Endothelial cell of umbilical vein (primary cell): Measurements from ENCODE around the gene PRKCG. TPM values are rescaled to one million over a fixed set of nuclear protein-coding genes. Genes with fewer than 3 reads are reported as not detected.
"Not testable (repeated sequence)": the region's sequence is repeated elsewhere in the genome, so short reads cannot be mapped to it uniquely, and the experiment has no call there.

Experiments used
- Bru-seq: library from RNA; stranded (reverse); fragments of 400-500 nt; gene quantifications from one replicate; lab custom pipeline; 2021; lab: Mats Ljungman, UMichigan
- BruChase-seq, 2 experiments: library from RNA; stranded (reverse); fragments of 400-500 nt; gene quantifications; one replicate each; lab custom pipeline; 2021; lab: Mats Ljungman, UMichigan
- BruUV-seq: library from RNA; stranded (reverse); fragments of 400-500 nt; replicated peaks from 2 replicates; lab custom pipeline; 2021; lab: Mats Ljungman, UMichigan
- CTCF ChIA-PET: fragments of 300-600, 350-600 bp; sonication (Branson Sonifier 250); formaldehyde crosslinking; loops from one replicate; lab custom pipeline; 2021; ENCODE audit warnings: antibody characterized with exemption, inconsistent platforms; lab: Charles Lee
- POLR2A ChIA-PET: fragments of 300-600, 350-600 bp; sonication (Branson Sonifier 250); formaldehyde crosslinking; loops from one replicate; lab custom pipeline; 2021; ENCODE audit warnings: antibody characterized with exemption, inconsistent platforms; lab: Charles Lee
- DNase-seq: peaks from one replicate; pipeline ENCODE4 v3.0.0-alpha.2; 2011; ENCODE audit warnings: low read depth, low spot score
- FAIRE-seq: peaks from 2 replicates; lab custom pipeline; 2011; peaks lifted over from hg19 to GRCh38; lab: Jason Lieb, UNC
- H2AFZ ChIP-seq: 2 replicates; pipeline ENCODE4 v1.6.0; 2012; ENCODE audit warnings: low read depth, low read length, control low read depth, inconsistent platforms
- H3K27ac ChIP-seq: 2 replicates; pipeline ENCODE4 v1.5.1; 2011; ENCODE audit warnings: low read depth, mild to moderate bottlenecking, control low read depth, low read length, moderate library complexity; ENCODE audit not compliant: insufficient read depth
- H3K27me3 ChIP-seq, 2 experiments: 2 replicates each; pipeline versions ENCODE4 v1.6.0 to v1.6.1; 2011; ENCODE audit warnings: low read length in 2 of 2, mixed read lengths in 1 of 2; ENCODE audit not compliant: control insufficient read depth in 2 of 2, insufficient read depth in 2 of 2
- H3K36me3 ChIP-seq, 2 experiments: 2 replicates in 1 of 2; 3 replicates in 1 of 2; pipeline ENCODE4 v1.5.1; 2011; ENCODE audit warnings: low read length in 2 of 2, mild to moderate bottlenecking in 1 of 2, moderate library complexity in 1 of 2; ENCODE audit not compliant: control insufficient read depth in 2 of 2, insufficient read depth in 2 of 2; ENCODE audit errors: extremely low read depth in 1 of 2
- H3K4me1 ChIP-seq: 3 replicates; pipeline ENCODE4 v1.5.1; 2011; ENCODE audit warnings: mild to moderate bottlenecking, low read length; ENCODE audit not compliant: control insufficient read depth, insufficient read depth; ENCODE audit errors: extremely low read depth
- H3K4me2 ChIP-seq: 2 replicates; pipeline ENCODE4 v1.6.1; 2011; ENCODE audit warnings: low read length, control low read depth, mixed read lengths; ENCODE audit not compliant: insufficient read depth
- H3K4me3 ChIP-seq, 3 experiments: fragments of 200-600 bp in 1 of 3; sonication (generic), shearing (Covaris generic) in 1 of 3; replicated peaks in 1 of 3; 2 replicates each; pipeline ENCODE4 v1.5.1; 2011 to 2016; ENCODE audit warnings: control low read depth in 3 of 3, low read length in 3 of 3, mild to moderate bottlenecking in 2 of 3, inconsistent platforms in 1 of 3, low read depth in 1 of 3, moderate library complexity in 1 of 3; ENCODE audit not compliant: insufficient read depth in 1 of 3
- H3K79me2 ChIP-seq: 2 replicates; pipeline ENCODE4 v1.6.0; 2012; ENCODE audit warnings: low read length, inconsistent platforms; ENCODE audit not compliant: control insufficient read depth, insufficient read depth
- H3K9ac ChIP-seq: replicated peaks from 2 replicates; pipeline ENCODE3; 2011; ENCODE audit warnings: low read length, control low read depth; ENCODE audit not compliant: insufficient read depth; ENCODE audit errors: extremely low read depth
- H3K9me1 ChIP-seq: replicated peaks from 3 replicates; pipeline ENCODE4 v1.6.0; 2011; ENCODE audit warnings: mild to moderate bottlenecking, low read length; ENCODE audit not compliant: control insufficient read depth, insufficient read depth; ENCODE audit errors: extremely low read depth
- H3K9me3 ChIP-seq: replicated peaks from 2 replicates; pipeline ENCODE4 v1.5.1; 2012; ENCODE audit warnings: low read length, inconsistent platforms; ENCODE audit not compliant: control insufficient read depth, insufficient read depth
- H4K20me1 ChIP-seq: replicated peaks from 2 replicates; pipeline ENCODE3; 2011; ENCODE audit warnings: mild to moderate bottlenecking, low read length; ENCODE audit not compliant: control insufficient read depth, insufficient read depth; ENCODE audit errors: extremely low read depth
- CTCF ChIP-seq, 2 donors: IDR thresholded peaks; 1 replicate in 1 of 2; 2 replicates in 1 of 2; pipeline ENCODE4 v1.5.1; 2011; ENCODE audit warnings: low read length in 2 of 2, mild to moderate bottlenecking in 2 of 2, moderate library complexity in 2 of 2, control low read depth in 1 of 2, inconsistent platforms in 1 of 2, low read depth in 1 of 2; ENCODE audit not compliant: insufficient read depth in 1 of 2; ENCODE audit errors: extremely low read depth in 1 of 2
- EZH2 ChIP-seq: IDR thresholded peaks from 2 replicates; pipeline ENCODE4 v1.6.1; 2012; ENCODE audit warnings: borderline replicate concordance, low read depth, mild to moderate bottlenecking, moderate library complexity, low read length, inconsistent platforms; ENCODE audit not compliant: severe bottlenecking
- JUN ChIP-seq: IDR thresholded peaks from 2 replicates; pipeline ENCODE4 v1.6.1; 2011; ENCODE audit warnings: borderline replicate concordance, low read depth; ENCODE audit not compliant: insufficient read length, insufficient read depth
- MYC ChIP-seq: IDR thresholded peaks from one replicate; pipeline ENCODE4 v1.6.1; 2011; ENCODE audit warnings: mild to moderate bottlenecking, low read depth, low read length
- POLR2AphosphoS5 ChIP-seq: IDR thresholded peaks from 2 replicates; pipeline ENCODE4 v1.6.1; 2012; ENCODE audit warnings: low read depth, mild to moderate bottlenecking, control low read depth, low read length, moderate library complexity; ENCODE audit not compliant: insufficient read depth
- dilution Hi-C: fragments of 300-500 bp; cut with MboI; formaldehyde crosslinking; loops from one replicate; pipeline ENCODE4 v1.15.0; 2019; ENCODE audit warnings: low sequenced_read_pairs; ENCODE audit not compliant: extremely low pct_ligation_motif_present
- intact Hi-C: fragments of 100-400 bp; cut with micrococcal nuclease; formaldehyde crosslinking; loops from one replicate; pipeline ENCODE4 v1.10.0; 2022
- long read RNA-seq: library from polyadenylated mRNA; stranded (forward); transcript quantifications from one replicate; pipeline ENCODE4 v2.0.0, GENCODE V29; 2021
- polyA minus RNA-seq, 3 experiments: library from RNA; depleted of rRNA, polyadenylated mRNA; stranded (reverse); fragments of >200 nt; gene quantifications; 1 replicate in 1 of 3; 2 replicates in 2 of 3; pipeline ENCODE4 v1.2.3, GENCODE V29; 2011
- polyA plus RNA-seq, 4 experiments: library from polyadenylated mRNA; depleted of rRNA in 3 of 4; stranded (reverse) in 3 of 4; unstranded in 1 of 4; fragments of >200 nt; gene quantifications; 2 replicates each; pipeline versions ENCODE4 v1.2.1 to v1.2.3, GENCODE V29; 2011 to 2012; ENCODE audit warnings: missing spikeins in 1 of 4
- total RNA-seq: library from RNA; stranded (reverse); gene quantifications from 2 replicates; pipeline ENCODE4 v1.2.3, GENCODE V29; 2021

The PRKCG gene
- total RNA-seq (not detected in 2 replicates), polyA plus RNA-seq (0.07 and 0.08 TPM in 2 replicates), polyA minus RNA-seq (not detected in 2 replicates), Bru-seq, nascent RNA (not detected), BruChase-seq, experiment 1, labeled RNA remaining after a 6-hour chase (percentile 20 among the genes with signal in this experiment), BruChase-seq, experiment 2, labeled RNA remaining after a 2-hour chase (percentile 16 among the genes with signal in this experiment)
- polyA plus RNA-seq (2011; cell fraction: cytosol; rRNA removed) = 0.03 TPM in 1 of 2 replicates, not detected in the other
- polyA plus RNA-seq (2011; cell fraction: nucleus; rRNA removed) = 0.08 and 0.17 TPM in 2 replicates
- 0.05 and 0.25 TPM in 2 replicates for polyA plus RNA-seq (2012)
- polyA minus RNA-seq (2011; cell fraction: cytosol; rRNA and poly(A)+ RNA removed) = not detected
- polyA minus RNA-seq (2011; cell fraction: nucleus; rRNA and poly(A)+ RNA removed) = not detected in 2 replicates
- long read RNA-seq = 0 reads

GRCh38 chr19:53881482-53882390 is at the start of gene PRKCG:
Gene PRKCG, plus strand, starts transcription at chr19:53882197. Its CDS starts 298 bp downstream, at chr19:53882495.
- Histone ChIP-seq H3K9me3 (no peaks in the 10 kb centered on the region), H3K4me3 (peak within 1 kb of the TSS; percentile 6 to 18 (median 10)), H3K27ac (no peak within 1 kb of the TSS), H3K9ac (no peak within 1 kb of the TSS), H3K79me2 (no peaks in the 10 kb centered on the region), H4K20me1 (no peaks in the 10 kb centered on the region), H3K4me1 (peaks cover 17% of the 10 kb centered on the region), H3K9me1 (no peaks in the 10 kb centered on the region), H3K27me3 (peaks cover 40 to 44% of the 10 kb centered on the region in 2 experiments), H3K36me3 (no peaks in the 10 kb centered on the region), H3K4me2 (peak within 1 kb of the TSS; percentile 13), H2AFZ (peak within 1 kb of the TSS; percentile 23)
- FAIRE-seq (no peak), DNase-seq (no peak)
- dilution Hi-C loops (no loop called here), intact Hi-C loops (no loop called here)
- ChIA-PET POLR2A (no interaction called here), CTCF (interaction anchor here (0.6 to 3.9 kb wide), 12 partner anchors 10 to 148 kb away, joined by 3 to 17 read pairs (median 4); partner anchors contain the start of gene MYADM)
- peak in 1 of 2 donors; percentile 56 for TF ChIP-seq CTCF (IDR thresholded peaks at IDR 0.05; ENCODE audit: extremely low read depth in 1 of 2, insufficient read depth in 1 of 2, low read depth in 1 of 2, low read length in 2 of 2)
- TF ChIP-seq MYC = no peak
- no peak for TF ChIP-seq JUN
- TF ChIP-seq POLR2AphosphoS5 = no peak
- peak; percentile 83 for TF ChIP-seq EZH2
- no TSS peak for BruUV-seq

GRCh38 chr19:53832861-53833260 is 49.1 kb upstream of the PRKCG start:
- BruUV-seq, H3K36me3 ChIP-seq, H4K20me1 ChIP-seq, H3K27me3 ChIP-seq, H2AFZ ChIP-seq, FAIRE-seq, H3K4me3 ChIP-seq, POLR2A ChIA-PET, H3K79me2 ChIP-seq, H3K9ac ChIP-seq, H3K9me3 ChIP-seq, H3K4me2 ChIP-seq, dilution Hi-C loops, H3K9me1 ChIP-seq, H3K27ac ChIP-seq, intact Hi-C loops, DNase-seq, H3K4me1 ChIP-seq: not testable (repeated sequence)
- CTCF ChIA-PET = interaction anchor here (1.1 kb wide), 1 partner anchor 197 kb away, joined by 4 read pairs; no protein-coding TSS in a partner anchor
